ENCODE results near the gene GREM2.

GRCh38 chr1:240571782-240572181 lies 40.2 kb downstream of the GREM2 start:
- TF ChIP-seq CTCF (IDR thresholded peaks at IDR 0.05) (no peak), POLR2A (IDR thresholded peaks at IDR 0.05) (no peak)

All from uterus (tissue), 2 donors.